ENCODE data around the gene ITGB3.

- TF ChIP-seq POLR2A (IDR thresholded peaks at IDR 0.05) = no peak
- TF ChIP-seq EP300 (IDR thresholded peaks at IDR 0.05; ENCODE audit: low read depth) = no peak
- TF ChIP-seq CTCF (IDR thresholded peaks at IDR 0.05) = no peak
Observed at GRCh38 chr17:47239967-47240651, 13.5 kb upstream of the ITGB3 start.
